IPS-20b (cell line): Measurements from ENCODE around the gene TACSTD2.
"Not testable (repeated sequence)": the region's sequence is repeated elsewhere in the genome, so short reads cannot be mapped to it uniquely, and the experiment has no call there.

ENCODE experiments used
- H3K27ac ChIP-seq: one replicate; pipeline ENCODE4 v1.5.1; 2013; ENCODE audit warnings: low read length
- H3K27me3 ChIP-seq: 2 replicates; pipeline ENCODE4 v1.6.1; 2013; ENCODE audit warnings: mild to moderate bottlenecking, low read length, inconsistent platforms; ENCODE audit not compliant: insufficient read depth
- H3K36me3 ChIP-seq: 2 replicates; pipeline ENCODE4 v1.6.1; 2013; ENCODE audit warnings: low read depth, mild to moderate bottlenecking, inconsistent platforms, low read length, moderate library complexity; ENCODE audit not compliant: insufficient read depth
- H3K4me1 ChIP-seq: 2 replicates; pipeline ENCODE4 v1.6.1; 2013; ENCODE audit warnings: mild to moderate bottlenecking, control low read depth, inconsistent platforms, low read length, moderate library complexity; ENCODE audit not compliant: insufficient read depth
- H3K4me3 ChIP-seq: 2 replicates; pipeline ENCODE4 v1.5.1; 2013; ENCODE audit warnings: mild to moderate bottlenecking, low read length, inconsistent platforms
- H3K9ac ChIP-seq: 2 replicates; pipeline ENCODE4 v1.6.1; 2013; ENCODE audit warnings: low read depth, mild to moderate bottlenecking, inconsistent platforms, low read length, moderate library complexity
- H3K9me3 ChIP-seq: 2 replicates; pipeline ENCODE4 v1.6.1; 2013; ENCODE audit warnings: mild to moderate bottlenecking, low read depth, low read length, inconsistent platforms; ENCODE audit not compliant: insufficient read depth

Gene TACSTD2

GRCh38 chr1:58608297-58608696, 31.2 kb upstream of the TACSTD2 start:
- no peaks in the 10 kb centered on the region for H3K4me1 ChIP-seq
- H3K27ac ChIP-seq = no peak overlapping the region
- no peaks in the 10 kb centered on the region for H3K9me3 ChIP-seq

GRCh38 chr1:58607391-58607790, 30.3 kb upstream of the TACSTD2 start:
- Histone ChIP-seq H3K4me3 (no peak overlapping the region), H3K9me3 (no peaks in the 10 kb centered on the region), H3K27ac (no peak overlapping the region), H3K9ac (no peak overlapping the region), H3K36me3 (no peaks in the 10 kb centered on the region), H3K4me1 (no peaks in the 10 kb centered on the region), H3K27me3 (no peaks in the 10 kb centered on the region)

More at GRCh38 chr1:58608297-58608696, 31.2 kb upstream of the TACSTD2 start:
- Histone ChIP-seq H3K9ac (no peak overlapping the region), H3K4me3 (no peak overlapping the region), H3K36me3 (no peaks in the 10 kb centered on the region), H3K27me3 (no peaks in the 10 kb centered on the region)

GRCh38 chr1:58601921-58602320, 24.9 kb upstream of the TACSTD2 start:
- not testable (repeated sequence) for H3K36me3 ChIP-seq, H3K4me1 ChIP-seq, H3K4me3 ChIP-seq, H3K9ac ChIP-seq, H3K27me3 ChIP-seq, H3K27ac ChIP-seq, H3K9me3 ChIP-seq

GRCh38 chr1:58597996-58598395, 20.9 kb upstream of the TACSTD2 start:
- Histone ChIP-seq H3K27ac (no peak overlapping the region), H3K4me1 (no peaks in the 10 kb centered on the region), H3K9me3 (no peaks in the 10 kb centered on the region), H3K27me3 (no peaks in the 10 kb centered on the region), H3K9ac (no peak overlapping the region), H3K36me3 (no peaks in the 10 kb centered on the region), H3K4me3 (no peak overlapping the region)

GRCh38 chr1:58597076-58597475, 20.0 kb upstream of the TACSTD2 start:
- Histone ChIP-seq H3K27ac (no peak overlapping the region), H3K9ac (no peak overlapping the region), H3K4me3 (no peak overlapping the region), H3K27me3 (no peaks in the 10 kb centered on the region), H3K36me3 (no peaks in the 10 kb centered on the region), H3K4me1 (no peaks in the 10 kb centered on the region), H3K9me3 (no peaks in the 10 kb centered on the region)

- Histone ChIP-seq H3K27me3 (no peaks in the 10 kb centered on the region), H3K4me3 (no peak overlapping the region), H3K9ac (no peak overlapping the region), H3K36me3 (no peaks in the 10 kb centered on the region), H3K4me1 (no peaks in the 10 kb centered on the region), H3K9me3 (no peaks in the 10 kb centered on the region), H3K27ac (no peak overlapping the region)
These were observed 19.6 kb upstream of the TACSTD2 start for GRCh38 chr1:58596631-58597052.

- no peaks in the 10 kb centered on the region for H3K4me1 ChIP-seq
- H3K27ac ChIP-seq = no peak overlapping the region
- H3K36me3 ChIP-seq = no peaks in the 10 kb centered on the region
- H3K4me3 ChIP-seq = no peak overlapping the region
- no peaks in the 10 kb centered on the region for H3K27me3 ChIP-seq
- H3K9me3 ChIP-seq = no peaks in the 10 kb centered on the region
- no peak overlapping the region for H3K9ac ChIP-seq
These were observed 17.5 kb upstream of the TACSTD2 start for GRCh38 chr1:58594546-58594945.

- Histone ChIP-seq H3K9me3 (no peaks in the 10 kb centered on the region), H3K9ac (no peak overlapping the region), H3K36me3 (no peaks in the 10 kb centered on the region), H3K4me1 (no peaks in the 10 kb centered on the region), H3K4me3 (no peak overlapping the region), H3K27ac (no peak overlapping the region), H3K27me3 (no peaks in the 10 kb centered on the region)
These were observed 15.6 kb upstream of the TACSTD2 start for GRCh38 chr1:58592522-58593134.

GRCh38 chr1:58591806-58592205, 14.8 kb upstream of the TACSTD2 start:
- Histone ChIP-seq H3K36me3 (no peaks in the 10 kb centered on the region), H3K27me3 (no peaks in the 10 kb centered on the region), H3K9ac (no peak overlapping the region), H3K4me1 (no peaks in the 10 kb centered on the region), H3K27ac (no peak overlapping the region), H3K9me3 (no peaks in the 10 kb centered on the region), H3K4me3 (no peak overlapping the region)

GRCh38 chr1:58590019-58590418, 13.0 kb upstream of the TACSTD2 start:
- Histone ChIP-seq H3K27ac (no peak overlapping the region), H3K9me3 (no peaks in the 10 kb centered on the region), H3K9ac (no peak overlapping the region), H3K27me3 (no peaks in the 10 kb centered on the region), H3K4me1 (no peaks in the 10 kb centered on the region), H3K36me3 (no peaks in the 10 kb centered on the region), H3K4me3 (no peak overlapping the region)

GRCh38 chr1:58588396-58588795, 11.3 kb upstream of the TACSTD2 start:
- Histone ChIP-seq H3K4me1 (no peaks in the 10 kb centered on the region), H3K27ac (no peak overlapping the region), H3K9ac (no peak overlapping the region), H3K36me3 (no peaks in the 10 kb centered on the region), H3K9me3 (no peaks in the 10 kb centered on the region), H3K4me3 (no peak overlapping the region), H3K27me3 (no peaks in the 10 kb centered on the region)

GRCh38 chr1:58587667-58588066, 10.6 kb upstream of the TACSTD2 start:
- Histone ChIP-seq H3K36me3 (no peaks in the 10 kb centered on the region), H3K27me3 (no peaks in the 10 kb centered on the region), H3K4me1 (no peaks in the 10 kb centered on the region), H3K9me3 (no peaks in the 10 kb centered on the region), H3K9ac (no peak overlapping the region), H3K27ac (no peak overlapping the region), H3K4me3 (no peak overlapping the region)
